ENCODE data around the gene ART5. TPM values are rescaled to one million over a fixed set of nuclear protein-coding genes. Genes with fewer than 3 reads are reported as not detected.

Gene ART5
- total and polyA plus RNA-seq, 9 of the 15 experiments (the other 6 are each of a cell fraction or from before 2014, with no cell fraction given), result 0.08 to 0.59 (median 0.33) TPM

DNA sequence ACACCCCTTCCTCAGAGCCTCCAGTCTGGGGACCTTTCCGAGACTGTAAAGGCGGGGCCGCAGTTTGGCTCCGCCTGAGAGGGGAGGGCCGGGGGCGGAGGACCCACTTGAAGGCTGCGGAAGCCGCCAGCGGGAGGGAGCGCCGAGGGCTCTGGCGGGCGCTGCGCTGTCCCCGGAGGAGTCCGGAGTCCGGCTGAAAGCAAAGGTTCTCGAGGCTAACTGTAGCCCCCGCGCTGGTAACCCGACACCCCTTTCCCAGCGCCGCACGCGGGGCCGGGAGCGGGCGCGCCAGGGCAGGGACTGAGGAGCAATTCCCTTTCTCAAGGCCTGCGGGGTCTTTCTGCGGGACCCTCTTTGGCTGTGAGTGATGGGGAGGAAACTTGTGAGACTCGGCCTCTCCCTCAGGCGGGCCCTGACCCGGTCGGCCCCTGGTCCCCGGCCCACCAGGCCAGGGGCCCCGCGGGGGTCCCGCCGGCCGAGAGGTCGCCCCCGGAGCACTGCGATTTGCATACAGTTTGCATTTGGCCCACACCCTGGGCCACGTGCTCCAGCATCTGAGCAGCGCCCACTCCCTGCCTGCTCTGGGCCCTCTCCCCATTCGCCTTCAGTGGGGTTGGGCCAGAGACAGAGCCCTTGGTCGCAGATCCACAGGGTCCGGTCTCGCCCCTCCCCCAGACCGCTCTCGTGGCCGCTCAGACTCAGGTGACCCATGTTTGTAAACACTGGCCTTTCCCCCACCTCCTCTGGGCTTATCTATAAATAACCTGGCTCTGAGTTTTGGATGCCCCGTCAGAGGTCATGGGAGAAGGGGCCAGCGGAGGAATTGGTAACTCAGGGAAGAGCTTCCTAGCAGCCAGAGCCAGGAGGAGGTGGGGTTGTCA lies 519 bp upstream of the ART5 start (continued):
- TF ChIP-seq ETV5 (CRISPR knock-in tag; IDR thresholded peaks at IDR 0.05; ENCODE audit: low read depth) (peak; percentile 50; the same call in 1 of the 2 replicates), ATF1 (CRISPR knock-in tag; IDR thresholded peaks at IDR 0.05) (no peak), ATF1 (tag; IDR thresholded peaks at IDR 0.05) (peak; percentile 30; the same call in 1 of the 2 replicates), SNRNP70 (optimal IDR thresholded peaks at IDR 0.05; ENCODE audit: low read depth, low read length) (no peak), PHTF2 (CRISPR knock-in tag; IDR thresholded peaks at IDR 0.05) (no peak), DIDO1 (tag; IDR thresholded peaks at IDR 0.05; ENCODE audit: low read depth) (no peak), ESRRB (CRISPR knock-in tag; IDR thresholded peaks at IDR 0.05; ENCODE audit: borderline replicate concordance) (no peak), FOXJ2 (tag; IDR thresholded peaks at IDR 0.05) (peak; percentile 86; the same call in 1 of the 2 replicates), RBM14 (IDR thresholded peaks at IDR 0.05; ENCODE audit: borderline replicate concordance, insufficient read depth, low read depth, low read length) (0 out of 2 replicates have a peak, but pooled peaks have one; percentile 40), ZNF699 (CRISPR knock-in tag; IDR thresholded peaks at IDR 0.05; ENCODE audit: insufficient replicate concordance) (no peak), HDAC1 (IDR thresholded peaks at IDR 0.05) (peak in 1 of 2 experiments; percentile 65; a peak in 2 of 4 replicates), MYBL2 (IDR thresholded peaks at IDR 0.05; ENCODE audit: low read depth) (no peak), MYBL2 (CRISPR knock-in tag; IDR thresholded peaks at IDR 0.05; ENCODE audit: borderline replicate concordance) (no peak)
- TF ChIP-seq, protein P1, sequence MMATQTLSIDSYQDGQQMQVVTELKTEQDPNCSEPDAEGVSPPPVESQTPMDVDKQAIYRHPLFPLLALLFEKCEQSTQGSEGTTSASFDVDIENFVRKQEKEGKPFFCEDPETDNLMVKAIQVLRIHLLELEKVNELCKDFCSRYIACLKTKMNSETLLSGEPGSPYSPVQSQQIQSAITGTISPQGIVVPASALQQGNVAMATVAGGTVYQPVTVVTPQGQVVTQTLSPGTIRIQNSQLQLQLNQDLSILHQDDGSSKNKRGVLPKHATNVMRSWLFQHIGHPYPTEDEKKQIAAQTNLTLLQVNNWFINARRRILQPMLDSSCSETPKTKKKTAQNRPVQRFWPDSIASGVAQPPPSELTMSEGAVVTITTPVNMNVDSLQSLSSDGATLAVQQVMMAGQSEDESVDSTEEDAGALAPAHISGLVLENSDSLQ (IDR thresholded peaks at IDR 0.05), result no peak
- TF ChIP-seq, protein P2, sequence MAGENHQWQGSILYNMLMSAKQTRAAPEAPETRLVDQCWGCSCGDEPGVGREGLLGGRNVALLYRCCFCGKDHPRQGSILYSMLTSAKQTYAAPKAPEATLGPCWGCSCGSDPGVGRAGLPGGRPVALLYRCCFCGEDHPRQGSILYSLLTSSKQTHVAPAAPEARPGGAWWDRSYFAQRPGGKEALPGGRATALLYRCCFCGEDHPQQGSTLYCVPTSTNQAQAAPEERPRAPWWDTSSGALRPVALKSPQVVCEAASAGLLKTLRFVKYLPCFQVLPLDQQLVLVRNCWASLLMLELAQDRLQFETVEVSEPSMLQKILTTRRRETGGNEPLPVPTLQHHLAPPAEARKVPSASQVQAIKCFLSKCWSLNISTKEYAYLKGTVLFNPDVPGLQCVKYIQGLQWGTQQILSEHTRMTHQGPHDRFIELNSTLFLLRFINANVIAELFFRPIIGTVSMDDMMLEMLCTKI (IDR thresholded peaks at IDR 0.05; ENCODE audit: partially characterized antibody), result no peak
- TF ChIP-seq, protein P3, sequence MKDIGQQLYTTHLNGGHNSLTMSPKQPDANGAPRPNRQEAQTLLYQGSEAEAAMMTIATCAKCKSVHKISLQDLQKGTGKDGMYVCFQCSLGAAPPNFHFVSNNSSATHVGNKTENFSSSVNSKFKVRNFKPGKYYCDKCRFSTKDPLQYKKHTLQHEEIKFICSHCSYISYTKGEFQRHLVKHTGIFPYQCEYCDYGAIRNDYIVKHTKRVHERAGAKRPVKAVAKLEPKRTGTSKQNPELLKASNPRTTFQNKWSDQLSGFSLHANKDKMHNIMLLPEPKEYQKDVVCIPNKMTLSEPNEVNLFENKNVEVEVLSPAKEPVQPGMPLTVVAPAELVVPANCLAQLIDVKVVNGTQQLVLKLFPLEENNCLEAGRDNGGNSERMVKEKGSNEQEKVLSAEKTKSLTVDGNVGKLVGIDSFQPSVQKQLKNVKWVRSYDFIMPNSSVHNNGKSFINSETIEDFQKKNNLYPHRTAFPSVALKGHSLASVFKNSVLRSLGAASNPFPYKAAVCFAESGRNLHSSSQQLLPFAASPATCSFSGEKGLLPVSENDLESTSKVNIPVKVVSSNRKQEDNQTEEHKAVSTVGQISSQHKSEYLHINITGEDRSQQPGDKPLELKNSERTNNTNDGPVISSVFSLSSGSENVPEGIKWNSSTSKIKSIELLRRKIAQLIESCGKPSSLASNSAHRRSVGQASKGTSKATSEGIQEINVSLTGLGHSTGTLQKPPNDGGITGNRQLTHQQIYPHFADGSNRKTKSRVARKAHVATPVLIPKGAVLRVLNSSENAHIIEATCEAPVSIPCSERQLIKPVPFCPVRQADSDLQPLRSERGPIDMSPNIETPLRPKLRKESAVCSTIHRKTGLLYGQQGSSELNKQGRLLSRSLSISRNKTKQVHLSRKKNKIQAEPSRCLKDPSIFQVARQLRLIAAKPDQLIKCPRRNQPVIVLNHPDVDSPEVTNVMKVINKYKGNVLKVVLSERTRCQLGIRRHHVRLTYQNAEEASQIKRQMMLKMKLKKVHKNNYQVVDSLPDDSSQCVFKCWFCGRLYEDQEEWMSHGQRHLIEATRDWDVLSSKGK (CRISPR knock-in tag; IDR thresholded peaks at IDR 0.05), result no peak
